H1 (cell line): Measurements from ENCODE around the gene UNC79. TPM values are rescaled to one million over a fixed set of nuclear protein-coding genes. Genes with fewer than 3 reads are reported as not detected.

Source experiments
- CTCF ChIA-PET: fragments of 300-600 bp; sonication (Branson Sonifier 250); formaldehyde crosslinking; loops from one replicate; lab custom pipeline; 2021; ENCODE audit not compliant: partially characterized antibody; lab: Charles Lee
- POLR2A ChIA-PET: fragments of 300-600 bp; sonication (Branson Sonifier 250); formaldehyde crosslinking; loops from one replicate; lab custom pipeline; 2021; ENCODE audit warnings: inconsistent platforms; ENCODE audit not compliant: partially characterized antibody; lab: Charles Lee
- DNase-seq, 2 experiments: peaks; one replicate each; pipeline versions ENCODE4 v3.0.0 to v3.0.0-alpha.2; 2010 to 2022; ENCODE audit warnings: low spot score in 2 of 2, low read depth in 1 of 2, mixed read lengths in 1 of 2
- FAIRE-seq: peaks from 2 replicates; lab custom pipeline; 2011; peaks lifted over from hg19 to GRCh38; lab: Jason Lieb, UNC
- H2AFZ ChIP-seq: 2 replicates; pipeline ENCODE4 v1.8.1; 2012; ENCODE audit warnings: low read length, inconsistent platforms
- H2AK5ac ChIP-seq: 2 replicates; pipeline ENCODE4 v1.6.1; 2013; ENCODE audit warnings: low read depth, low read length
- H2BK120ac ChIP-seq: replicated peaks from 2 replicates; pipeline ENCODE3; 2013; ENCODE audit warnings: low read depth, low read length, inconsistent platforms
- H2BK12ac ChIP-seq: 2 replicates; pipeline ENCODE4 v1.6.1; 2013; ENCODE audit warnings: low read depth, low read length
- H2BK15ac ChIP-seq: 2 replicates; pipeline ENCODE4 v1.6.1; 2013; ENCODE audit warnings: low read length
- H2BK20ac ChIP-seq: 2 replicates; pipeline ENCODE4 v1.6.1; 2013; ENCODE audit warnings: low read length
- H2BK5ac ChIP-seq: 2 replicates; pipeline ENCODE4 v1.6.1; 2013; ENCODE audit warnings: low read depth, low read length
- H3K14ac ChIP-seq: 2 replicates; pipeline ENCODE4 v1.6.1; 2013; ENCODE audit warnings: inconsistent platforms; ENCODE audit not compliant: insufficient read length
- H3K18ac ChIP-seq: 2 replicates; pipeline ENCODE4 v1.6.1; 2013; ENCODE audit warnings: low read length; ENCODE audit errors: extremely low read depth
- H3K23ac ChIP-seq: 2 replicates; pipeline ENCODE4 v1.6.1; 2013; ENCODE audit warnings: inconsistent platforms; ENCODE audit not compliant: insufficient read length
- H3K23me2 ChIP-seq: 2 replicates; pipeline ENCODE4 v1.6.1; 2013; ENCODE audit warnings: low read depth, low read length
- H3K27ac ChIP-seq: 2 replicates; pipeline ENCODE4 v1.6.1; 2011; ENCODE audit warnings: low read depth, low read length, inconsistent platforms
- H3K27me3 ChIP-seq, 4 experiments: replicated peaks in 1 of 4; 1 replicate in 1 of 4; 2 replicates in 3 of 4; pipeline versions ENCODE4 v1.6.1 to v1.8.1; 2011 to 2013; ENCODE audit warnings: low read length in 3 of 4, mild to moderate bottlenecking in 3 of 4, inconsistent platforms in 2 of 4, mixed read lengths in 2 of 4, moderate library complexity in 1 of 4; ENCODE audit not compliant: control insufficient read depth in 3 of 4, insufficient read depth in 3 of 4; ENCODE audit errors: extremely low read depth in 1 of 4
- H3K36me3 ChIP-seq, 4 experiments: 2 replicates each; pipeline versions ENCODE4 v1.6.1 to v1.8.1; 2011 to 2013; ENCODE audit warnings: mild to moderate bottlenecking in 4 of 4, low read length in 3 of 4, moderate library complexity in 2 of 4, control low read depth in 1 of 4, inconsistent platforms in 1 of 4; ENCODE audit not compliant: insufficient read depth in 4 of 4, control insufficient read depth in 2 of 4
- H3K4ac ChIP-seq: replicated peaks from 2 replicates; pipeline ENCODE3; 2013; ENCODE audit warnings: low read length, low read depth, mixed read lengths, inconsistent platforms; ENCODE audit not compliant: insufficient read length
- H3K4me1 ChIP-seq, 4 experiments: replicated peaks in 1 of 4; 1 replicate in 1 of 4; 2 replicates in 3 of 4; pipeline versions ENCODE4 v1.6.1 to v1.8.1; 2011 to 2013; ENCODE audit warnings: low read length in 3 of 4, inconsistent platforms in 2 of 4, mixed read lengths in 1 of 4; ENCODE audit not compliant: insufficient read depth in 4 of 4, control insufficient read depth in 3 of 4
- H3K4me2 ChIP-seq, 2 experiments: 2 replicates each; pipeline versions ENCODE4 v1.6.1 to v1.8.1; 2011 to 2013; ENCODE audit warnings: low read depth in 2 of 2, low read length in 2 of 2, control low read depth in 1 of 2, inconsistent platforms in 1 of 2, mild to moderate bottlenecking in 1 of 2; ENCODE audit not compliant: insufficient read depth in 1 of 2
- H3K4me3 ChIP-seq, 4 experiments: fragments of 200-600, 300-600 bp in 1 of 4; sonication (generic), shearing (Covaris generic), sonication (Bioruptor Twin) in 1 of 4; 2 replicates each; pipeline versions ENCODE4 v1.5.1 to v1.8.1; 2011 to 2016; ENCODE audit warnings: low read length in 4 of 4, low read depth in 3 of 4, control low read depth in 2 of 4, inconsistent platforms in 2 of 4, mild to moderate bottlenecking in 2 of 4, mixed read lengths in 1 of 4, moderate library complexity in 1 of 4; ENCODE audit not compliant: insufficient read depth in 2 of 4; ENCODE audit errors: extremely low read depth in 1 of 4
- H3K56ac ChIP-seq: replicated peaks from 2 replicates; pipeline ENCODE3; 2013; ENCODE audit warnings: low read depth, mild to moderate bottlenecking, mixed read lengths, low read length, inconsistent platforms; ENCODE audit not compliant: insufficient read length
- H3K79me1 ChIP-seq: 2 replicates; pipeline ENCODE4 v1.6.1; 2013; ENCODE audit warnings: low read depth, low read length, control low read depth
- H3K79me2 ChIP-seq, 2 experiments: 2 replicates each; pipeline versions ENCODE4 v1.6.1 to v1.8.1; 2012 to 2013; ENCODE audit warnings: low read length in 2 of 2, mild to moderate bottlenecking in 2 of 2, inconsistent platforms in 1 of 2; ENCODE audit not compliant: insufficient read depth in 2 of 2, control insufficient read depth in 1 of 2
- H3K9ac ChIP-seq, 4 experiments: replicated peaks in 1 of 4; 1 replicate in 1 of 4; 2 replicates in 3 of 4; pipeline versions ENCODE4 v1.6.1 to v1.8.1; 2011 to 2013; ENCODE audit warnings: low read depth in 3 of 4, low read length in 3 of 4, control low read depth in 2 of 4, mild to moderate bottlenecking in 2 of 4, moderate library complexity in 2 of 4, inconsistent platforms in 1 of 4; ENCODE audit errors: extremely low read depth in 1 of 4
- H3K9me3 ChIP-seq, 2 experiments: 2 replicates each; pipeline versions ENCODE4 v1.6.1 to v1.8.1; 2012 to 2013; ENCODE audit warnings: mild to moderate bottlenecking in 2 of 2, moderate library complexity in 2 of 2, control low read depth in 1 of 2, inconsistent platforms in 1 of 2, low read depth in 1 of 2, low read length in 1 of 2, mixed read lengths in 1 of 2; ENCODE audit not compliant: insufficient read depth in 2 of 2
- H4K20me1 ChIP-seq, 2 experiments: replicated peaks in 1 of 2; 2 replicates each; pipeline versions ENCODE3 to v1.8.1; 2011 to 2013; ENCODE audit warnings: inconsistent platforms in 2 of 2, low read length in 2 of 2, mild to moderate bottlenecking in 1 of 2; ENCODE audit not compliant: insufficient read depth in 2 of 2, control insufficient read depth in 1 of 2
- H4K5ac ChIP-seq: 2 replicates; pipeline ENCODE4 v1.6.1; 2013; ENCODE audit warnings: low read length, low read depth, mixed read lengths, inconsistent platforms; ENCODE audit not compliant: insufficient read length
- H4K8ac ChIP-seq: 2 replicates; pipeline ENCODE4 v1.8.0; 2013; ENCODE audit warnings: mild to moderate bottlenecking, moderate library complexity, low read length, inconsistent platforms; ENCODE audit not compliant: insufficient read depth; ENCODE audit errors: extremely low read depth
- H4K91ac ChIP-seq: replicated peaks from 2 replicates; pipeline ENCODE3; 2013; ENCODE audit warnings: low read length, mixed read lengths, inconsistent platforms; ENCODE audit not compliant: insufficient read length
- CBX5 ChIP-seq: fragments of 300-800, 300-1000 bp; sonication (generic); IDR thresholded peaks from 2 replicates; pipeline ENCODE4 v1.7.1; 2016; ENCODE audit warnings: antibody characterized with exemption, low read length, low read depth
- CREB1 ChIP-seq: IDR thresholded peaks from 2 replicates; pipeline ENCODE4 v1.6.1; 2012; ENCODE audit warnings: inconsistent platforms
- KDM5A ChIP-seq: fragments of 200-600 bp; IDR thresholded peaks from 2 replicates; pipeline ENCODE4 v1.7.1; 2012; ENCODE audit warnings: mild to moderate bottlenecking, low read length, inconsistent platforms, mixed read lengths
- RAD21 ChIP-seq, 2 experiments: IDR thresholded peaks in 1 of 2; conservative IDR thresholded peaks in 1 of 2; 2 replicates each; pipeline ENCODE4 v1.6.1; 2011; ENCODE audit warnings: low read depth in 2 of 2, low read length in 2 of 2, improper control_type of control experiment in 1 of 2, inconsistent platforms in 1 of 2, mild to moderate bottlenecking in 1 of 2, moderate library complexity in 1 of 2
- SIN3A ChIP-seq, 2 experiments: IDR thresholded peaks in 1 of 2; conservative IDR thresholded peaks in 1 of 2; 2 replicates each; pipeline ENCODE4 v1.6.1; 2011 to 2012; ENCODE audit warnings: low read length in 2 of 2, improper control_type of control experiment in 1 of 2, low read depth in 1 of 2, mild to moderate bottlenecking in 1 of 2
- SIX5 ChIP-seq: IDR thresholded peaks from 2 replicates; pipeline ENCODE4 v1.6.1; 2011; ENCODE audit warnings: mild to moderate bottlenecking, low read depth, low read length
- TAF1 ChIP-seq: IDR thresholded peaks from 2 replicates; pipeline ENCODE4 v1.6.1; 2011; ENCODE audit warnings: mild to moderate bottlenecking, low read depth, low read length
- TEAD4 ChIP-seq: IDR thresholded peaks from 2 replicates; pipeline ENCODE4 v1.6.1; 2012; ENCODE audit warnings: low read depth, low read length, inconsistent platforms, mixed read lengths
- ZNF274 ChIP-seq: IDR thresholded peaks from 2 replicates; pipeline ENCODE4 v1.7.0; 2012; ENCODE audit warnings: low read length, borderline replicate concordance; ENCODE audit errors: extremely low read depth
- WGBS, 2 experiments: shearing (Covaris generic) in 1 of 2; methylation state at CpG; one replicate each; pipeline versions ENCODE4 v1.1.6 to v1.1.7; 2013 to 2015; ENCODE audit warnings: low lambda C conversion rate in 2 of 2, mixed read lengths in 2 of 2, inconsistent platforms in 1 of 2, low coverage in 1 of 2, missing lambda C conversion rate in 1 of 2; ENCODE audit not compliant: insufficient replicate concordance in 2 of 2, insufficient coverage in 1 of 2, insufficient read length in 1 of 2; ENCODE audit errors: extremely low coverage in 1 of 2, missing lambda C conversion rate in 1 of 2; 5-methylcytosine and 5-hydroxymethylcytosine counted together
- polyA plus RNA-seq, 7 experiments: library from polyadenylated mRNA; depleted of rRNA in 3 of 7; stranded (reverse) in 5 of 7; unstranded in 2 of 7; fragments of >200 nt in 5 of 7; fragments of 200-250 nt in 2 of 7; gene quantifications; 1 replicate in 5 of 7; 2 replicates in 1 of 7; 4 replicates in 1 of 7; pipeline versions ENCODE4 v1.2.1 to v1.2.3, GENCODE V29; 2011 to 2013; ENCODE audit warnings: missing spikeins in 2 of 7, mixed read lengths in 2 of 7
- total RNA-seq: library from RNA; stranded (reverse); fragmentation: NEBNext Ultra II Directional; extraction: Animal tissue kit (Norgen Biotek cat#: 25700); gene quantifications from 2 replicates; pipeline ENCODE4 v1.2.1, GENCODE V29; 2021
- TF ChIP-seq, protein P1 (sequence below), 3 experiments: IDR thresholded peaks; 1 replicate in 2 of 3; 2 replicates in 1 of 3; pipeline versions ENCODE4 v1.5.1 to v1.6.1; 2011; ENCODE audit warnings: low read length in 3 of 3, mild to moderate bottlenecking in 3 of 3, inconsistent platforms in 2 of 3, low read depth in 1 of 3, moderate library complexity in 1 of 3; ENCODE audit not compliant: insufficient read depth in 1 of 3; ENCODE audit errors: control extremely low read depth in 1 of 3

The UNC79 gene
- total and polyA plus RNA-seq, 2 of the 8 experiments (the other 6 are each of a cell fraction or from before 2014, with no cell fraction given) = 1.8 to 2.3 TPM

DNA sequence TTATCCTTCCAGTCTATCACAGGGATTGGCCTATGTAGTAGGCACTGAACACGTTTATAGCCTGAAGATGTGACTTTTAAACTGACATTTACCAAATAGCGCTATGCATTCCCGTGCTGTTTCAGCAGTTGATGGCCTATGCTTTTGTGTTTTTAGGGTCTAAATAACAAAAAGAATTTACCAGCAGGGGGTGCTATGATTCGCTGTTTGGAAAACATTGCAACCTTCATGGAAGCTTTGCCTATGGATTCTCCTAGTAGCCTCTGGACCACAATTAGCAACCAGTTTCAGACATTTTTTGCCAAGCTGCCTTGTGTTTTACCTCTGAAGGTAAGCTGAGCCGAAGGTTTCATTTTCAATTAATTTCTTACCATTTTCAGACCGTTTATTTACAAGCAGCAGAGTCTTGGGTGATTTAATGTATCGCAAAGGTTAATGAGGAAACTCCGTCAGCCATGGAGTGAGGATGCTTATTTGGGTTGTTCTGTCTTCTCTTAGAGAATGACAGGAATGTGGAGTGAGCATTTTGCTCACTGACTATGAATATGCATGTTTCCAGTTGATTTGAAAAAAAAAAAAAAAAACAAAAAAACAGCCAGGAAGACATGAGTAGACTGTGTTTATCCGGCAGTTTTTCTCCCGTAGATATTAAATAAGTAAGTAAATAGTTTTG lies 224.5 kb downstream of the UNC79 start:
- H3K27ac ChIP-seq = no peak overlapping the region
- ChIA-PET CTCF (interaction anchor here (0.6 to 8.9 kb wide), 50 partner anchors 8 to 474 kb away, joined by 3 to 149 read pairs (median 4); partner anchors contain the start of gene PRIMA1), POLR2A (interaction anchor here (1.0 to 1.6 kb wide), 3 partner anchors 33 to 248 kb away, joined by 3 to 5 read pairs (median 5); no protein-coding TSS in a partner anchor)
- H3K4me2 ChIP-seq = no peak overlapping the region
- H4K91ac ChIP-seq = no peak overlapping the region
- no peaks in the 10 kb centered on the region for H4K20me1 ChIP-seq
- peaks cover 0 to 8% (median 0%) of the 10 kb centered on the region in 4 experiments; a peak in 2 of 7 replicates for H3K4me1 ChIP-seq
- DNase-seq = peak in 1 of 2 experiments; percentile 45
- H3K23me2 ChIP-seq = no peaks in the 10 kb centered on the region
- 53% methylated on average over 10 of the region's 10 CpGs; no CpG with 5 or more reads in 1 of the 2 experiments for WGBS, 2 experiments
- H2BK20ac ChIP-seq = no peak overlapping the region
- H3K23ac ChIP-seq = no peak overlapping the region
- no peak overlapping the region for H3K4ac ChIP-seq
- H2BK15ac ChIP-seq = no peak overlapping the region
- no peaks in the 10 kb centered on the region for H3K9me3 ChIP-seq
- H3K27me3 ChIP-seq = no peaks in the 10 kb centered on the region
- H3K18ac ChIP-seq = no peak overlapping the region
- no peak overlapping the region for H2BK120ac ChIP-seq
- H3K79me2 ChIP-seq = no peaks in the 10 kb centered on the region
- no peaks in the 10 kb centered on the region for H3K36me3 ChIP-seq
- no peak overlapping the region for H4K5ac ChIP-seq
- no peak overlapping the region for H2AK5ac ChIP-seq
- no peak overlapping the region for H3K56ac ChIP-seq
- H2AFZ ChIP-seq = no peak overlapping the region
- H3K9ac ChIP-seq = no peak overlapping the region
- no peaks in the 10 kb centered on the region for H3K79me1 ChIP-seq
- no peak overlapping the region for H2BK12ac ChIP-seq
- H2BK5ac ChIP-seq = no peak overlapping the region
- FAIRE-seq = peak; percentile 96
- no peak overlapping the region for H3K14ac ChIP-seq
- H4K8ac ChIP-seq = no peak overlapping the region
- H3K4me3 ChIP-seq = no peak overlapping the region
- no peak for TF ChIP-seq SIX5
- TF ChIP-seq KDM5A = no peak
- peak; percentile 77 to 80 for TF ChIP-seq RAD21 (IDR thresholded peaks at IDR 0.05 in 1 of 2, conservative IDR thresholded peaks at IDR 0.05 in 1 of 2; ENCODE audit: low read depth in 2 of 2, low read length in 2 of 2)
- no peak for TF ChIP-seq ZNF274
- no peak for TF ChIP-seq CBX5
- no peak for TF ChIP-seq TAF1
- TF ChIP-seq SIN3A (conservative IDR thresholded peaks at IDR 0.05 in 1 of 2, IDR thresholded peaks at IDR 0.05 in 1 of 2; ENCODE audit: low read depth in 1 of 2, low read length in 2 of 2) = no peak
- TF ChIP-seq, protein P1, sequence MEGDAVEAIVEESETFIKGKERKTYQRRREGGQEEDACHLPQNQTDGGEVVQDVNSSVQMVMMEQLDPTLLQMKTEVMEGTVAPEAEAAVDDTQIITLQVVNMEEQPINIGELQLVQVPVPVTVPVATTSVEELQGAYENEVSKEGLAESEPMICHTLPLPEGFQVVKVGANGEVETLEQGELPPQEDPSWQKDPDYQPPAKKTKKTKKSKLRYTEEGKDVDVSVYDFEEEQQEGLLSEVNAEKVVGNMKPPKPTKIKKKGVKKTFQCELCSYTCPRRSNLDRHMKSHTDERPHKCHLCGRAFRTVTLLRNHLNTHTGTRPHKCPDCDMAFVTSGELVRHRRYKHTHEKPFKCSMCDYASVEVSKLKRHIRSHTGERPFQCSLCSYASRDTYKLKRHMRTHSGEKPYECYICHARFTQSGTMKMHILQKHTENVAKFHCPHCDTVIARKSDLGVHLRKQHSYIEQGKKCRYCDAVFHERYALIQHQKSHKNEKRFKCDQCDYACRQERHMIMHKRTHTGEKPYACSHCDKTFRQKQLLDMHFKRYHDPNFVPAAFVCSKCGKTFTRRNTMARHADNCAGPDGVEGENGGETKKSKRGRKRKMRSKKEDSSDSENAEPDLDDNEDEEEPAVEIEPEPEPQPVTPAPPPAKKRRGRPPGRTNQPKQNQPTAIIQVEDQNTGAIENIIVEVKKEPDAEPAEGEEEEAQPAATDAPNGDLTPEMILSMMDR (IDR thresholded peaks at IDR 0.05; ENCODE audit: control extremely low read depth in 1 of 3, insufficient read depth in 1 of 3, low read depth in 1 of 3, low read length in 3 of 3) = peak in 2 of 3 experiments; percentile 49 to 56; a peak in 3 of 4 replicates
- TF ChIP-seq CREB1 = no peak
- TF ChIP-seq TEAD4 = peak; percentile 49; the same call in 1 of the 2 replicates
